Keratinocyte (primary cell): Measurements from ENCODE around the gene GYPB.
"Not testable (repeated sequence)": the region's sequence is repeated elsewhere in the genome, so short reads cannot be mapped to it uniquely, and the experiment has no call there.

ENCODE experiments used
- CTCF ChIP-seq, 3 experiments: IDR thresholded peaks in 1 of 3; conservative IDR thresholded peaks in 1 of 3; optimal IDR thresholded peaks in 1 of 3; 2 replicates in 2 of 3; 3 replicates in 1 of 3; pipeline versions ENCODE3 to v1.5.1; 2011; ENCODE audit warnings: low read length in 3 of 3, mild to moderate bottlenecking in 3 of 3, moderate library complexity in 2 of 3, control low read depth in 1 of 3, inconsistent platforms in 1 of 3; ENCODE audit not compliant: insufficient read depth in 2 of 3; ENCODE audit errors: extremely low read depth in 1 of 3
- EZH2 ChIP-seq: IDR thresholded peaks from one replicate; pipeline ENCODE4 v1.6.1; 2012; ENCODE audit warnings: inconsistent platforms, mild to moderate bottlenecking, low read length, moderate library complexity

- not testable (repeated sequence) for TF ChIP-seq EZH2; CTCF (optimal IDR thresholded peaks at IDR 0.05 in 1 of 3, IDR thresholded peaks at IDR 0.05 in 1 of 3, conservative IDR thresholded peaks at IDR 0.05 in 1 of 3; ENCODE audit: extremely low read depth in 1 of 3, insufficient read depth in 2 of 3, low read length in 3 of 3)
Observed at GRCh38 chr4:144031875-144032274, 12.7 kb upstream of the GYPB start.
